Activated naive CD8-positive, alpha-beta T cell treated with anti-CD3 and anti-CD28 coated beads, Interleukin-2, amount 50 U/mL, for 24 hours (primary cell): ENCODE results near the gene SHB.
"Not testable (repeated sequence)": the region's sequence is repeated elsewhere in the genome, so short reads cannot be mapped to it uniquely, and the experiment has no call there.

Source experiments
- ATAC-seq: fragments of 150-1000 bp; cut with Tn5 transposase; one replicate; pipeline ENCODE4 v1.10.0; 2021
- DNase-seq: peaks from one replicate; pipeline ENCODE4 v3.0.0; 2021
- H3K27ac Mint-ChIP-seq: one replicate; pipeline ENCODE4 v1.8.0; 2021; ENCODE audit warnings: mild to moderate bottlenecking, mixed read lengths
- H3K27me3 Mint-ChIP-seq: one replicate; pipeline ENCODE4 v1.8.0; 2021; ENCODE audit warnings: mixed read lengths
- H3K36me3 Mint-ChIP-seq: one replicate; pipeline ENCODE4 v1.8.0; 2021; ENCODE audit warnings: low read depth, mixed read lengths
- H3K4me1 Mint-ChIP-seq: one replicate; pipeline ENCODE4 v1.8.0; 2021; ENCODE audit warnings: mixed read lengths
- H3K4me3 Mint-ChIP-seq: one replicate; pipeline ENCODE4 v1.8.0; 2021; ENCODE audit warnings: mild to moderate bottlenecking, moderate library complexity, mixed read lengths
- H3K9me3 Mint-ChIP-seq: one replicate; pipeline ENCODE4 v1.8.0; 2021; ENCODE audit warnings: mixed read lengths

SHB gene

DNA sequence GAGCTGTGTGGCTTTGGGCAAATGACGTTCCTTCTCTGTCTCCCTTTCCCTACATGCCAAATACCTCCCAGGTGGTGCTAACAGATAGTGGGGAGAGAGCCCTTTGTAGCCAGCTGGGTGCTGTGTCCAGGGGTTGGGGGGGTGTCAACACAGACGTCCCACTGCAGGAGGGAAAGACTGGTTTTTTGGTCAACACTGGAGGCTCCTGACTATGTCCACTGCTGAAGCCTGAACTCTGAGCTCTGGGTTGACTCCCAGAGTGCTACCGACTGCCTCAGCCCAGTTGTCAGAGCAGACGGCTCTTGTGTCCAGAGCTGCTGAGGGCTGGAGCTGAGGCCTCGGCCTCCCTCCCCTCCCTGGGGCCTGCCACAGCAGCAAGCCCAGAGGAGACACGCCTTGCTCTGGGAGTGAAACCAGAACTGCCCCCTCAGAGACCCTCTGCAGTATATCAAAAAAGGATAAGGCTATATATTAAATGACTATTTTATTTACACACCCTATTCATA is 150.3 kb downstream of the SHB start:
- ATAC-seq (no peak), DNase-seq (no peak)
- Mint-ChIP-seq H3K4me3 (no peak overlapping the region), H3K27me3 (no peaks in the 10 kb centered on the region), H3K4me1 (no peaks in the 10 kb centered on the region), H3K27ac (no peak overlapping the region), H3K9me3 (no peaks in the 10 kb centered on the region), H3K36me3 (no peaks in the 10 kb centered on the region)

DNA sequence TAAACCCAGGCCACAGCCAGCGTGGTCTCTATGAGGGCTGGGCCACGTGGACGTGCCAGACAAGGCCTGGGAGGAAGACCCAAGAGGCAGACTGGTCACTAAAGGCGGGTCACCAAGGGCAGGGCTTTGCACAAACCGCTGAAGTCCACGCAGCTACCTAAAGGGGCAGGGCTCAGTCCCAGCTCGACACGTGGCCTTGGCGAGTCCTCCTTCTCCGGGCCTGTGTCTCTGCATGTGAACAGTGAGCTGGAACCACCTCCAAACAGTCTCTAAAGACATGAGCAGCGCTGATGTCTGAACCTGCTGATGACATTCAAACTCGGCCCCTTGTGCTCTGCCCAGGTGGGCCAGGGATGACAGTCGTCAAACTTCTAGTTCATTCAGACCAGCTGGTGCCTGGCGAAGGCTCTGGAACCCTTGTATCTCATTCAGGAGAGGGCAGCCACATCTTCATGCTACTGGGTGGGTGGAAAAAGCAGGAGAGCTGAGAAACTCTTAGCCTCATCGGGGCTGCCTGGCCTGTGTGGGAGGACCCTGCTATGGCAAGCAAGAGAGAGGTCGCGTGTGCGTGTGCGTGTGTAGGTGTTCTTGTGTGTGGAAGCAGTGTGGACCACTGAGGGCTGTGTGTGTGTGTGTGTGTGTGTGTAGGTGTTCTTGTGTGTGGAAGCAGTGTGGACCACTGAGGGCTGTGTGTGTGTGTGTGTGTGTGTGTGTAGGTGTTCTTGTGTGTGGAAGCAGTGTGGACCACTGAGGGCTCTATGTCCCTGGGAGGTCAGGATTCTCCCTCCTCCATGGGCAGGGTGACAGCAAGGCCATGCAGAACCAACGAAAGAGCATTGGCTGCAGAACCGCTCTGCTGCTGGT is 151.0 kb downstream of the SHB start:
- ATAC-seq = no peak
- Mint-ChIP-seq H3K9me3 (no peaks in the 10 kb centered on the region), H3K36me3 (no peaks in the 10 kb centered on the region), H3K4me1 (no peaks in the 10 kb centered on the region), H3K27me3 (no peaks in the 10 kb centered on the region), H3K27ac (no peak overlapping the region), H3K4me3 (no peak overlapping the region)
- no peak for DNase-seq

DNA sequence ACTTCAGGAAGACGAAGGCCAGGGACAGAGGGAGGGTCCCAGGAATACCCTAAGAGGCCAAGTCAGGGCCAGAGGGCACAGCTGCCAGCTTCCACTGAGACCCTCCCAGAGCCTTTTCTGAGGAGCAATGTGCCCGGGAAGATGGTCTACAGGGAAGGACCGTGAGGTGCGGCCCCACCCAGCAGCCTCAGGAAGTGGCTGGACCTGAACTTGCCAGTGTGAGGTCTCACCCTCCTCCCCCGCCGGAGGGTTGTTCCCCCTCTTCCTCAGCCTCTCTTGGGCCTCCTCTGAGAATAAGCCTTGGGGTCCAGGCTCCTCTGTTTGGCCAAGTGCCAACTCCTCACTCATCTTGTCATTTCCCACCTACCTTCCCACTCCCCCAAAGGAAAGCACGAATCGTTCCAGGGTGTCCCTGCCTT is 151.7 kb downstream of the SHB start:
- Mint-ChIP-seq H3K4me1 (no peaks in the 10 kb centered on the region), H3K27me3 (no peaks in the 10 kb centered on the region), H3K27ac (no peak overlapping the region), H3K9me3 (no peaks in the 10 kb centered on the region), H3K4me3 (no peak overlapping the region), H3K36me3 (no peaks in the 10 kb centered on the region)
- ATAC-seq (no peak), DNase-seq (no peak)

DNA sequence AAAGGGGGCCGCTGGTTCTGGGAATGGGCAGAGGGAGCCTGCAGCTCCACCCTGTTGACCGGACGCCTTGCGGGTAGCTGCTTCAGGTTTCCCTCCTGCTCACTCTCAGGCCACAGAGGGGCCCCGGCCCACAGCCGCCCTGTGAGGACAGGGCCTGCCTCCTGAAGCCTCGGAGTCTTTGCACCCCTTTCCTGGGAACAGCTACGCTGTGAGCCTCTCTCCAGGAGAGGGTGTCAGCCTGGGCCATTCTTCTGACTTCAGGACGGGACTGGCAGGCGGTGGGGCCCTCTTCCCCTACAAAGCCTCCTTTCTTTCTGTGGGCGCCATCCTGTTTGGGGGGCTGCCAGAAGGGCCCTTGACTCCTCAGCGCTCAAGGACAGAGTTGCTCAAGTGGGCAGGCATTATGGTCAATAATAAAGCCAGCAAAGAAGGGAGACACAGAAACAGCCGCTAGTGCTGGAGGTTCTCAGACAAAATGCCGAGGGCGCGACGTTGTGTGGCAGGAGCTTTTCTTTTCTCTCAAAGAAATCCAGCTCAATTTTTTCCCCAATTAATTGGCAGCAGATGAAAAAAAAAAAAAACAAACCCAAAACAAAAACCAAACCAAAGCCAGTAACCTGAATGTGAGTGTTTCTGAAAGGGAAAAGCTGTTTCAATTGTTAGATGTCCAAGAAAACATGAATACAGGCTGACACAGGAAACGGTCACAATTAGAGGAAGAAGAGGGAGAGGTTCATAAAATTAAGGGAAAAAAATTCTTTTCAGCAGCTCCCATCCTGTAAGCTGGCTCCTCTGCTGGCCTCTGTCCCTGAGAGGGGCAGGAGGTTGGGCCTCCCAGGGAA is 152.3 kb downstream of the SHB start:
- ATAC-seq (no peak), DNase-seq (no peak)
- H3K4me3 Mint-ChIP-seq = no peak overlapping the region
- H3K4me1 Mint-ChIP-seq = no peaks in the 10 kb centered on the region
- H3K36me3 Mint-ChIP-seq = no peaks in the 10 kb centered on the region
- no peaks in the 10 kb centered on the region for H3K9me3 Mint-ChIP-seq
- no peaks in the 10 kb centered on the region for H3K27me3 Mint-ChIP-seq
- no peak overlapping the region for H3K27ac Mint-ChIP-seq

DNA sequence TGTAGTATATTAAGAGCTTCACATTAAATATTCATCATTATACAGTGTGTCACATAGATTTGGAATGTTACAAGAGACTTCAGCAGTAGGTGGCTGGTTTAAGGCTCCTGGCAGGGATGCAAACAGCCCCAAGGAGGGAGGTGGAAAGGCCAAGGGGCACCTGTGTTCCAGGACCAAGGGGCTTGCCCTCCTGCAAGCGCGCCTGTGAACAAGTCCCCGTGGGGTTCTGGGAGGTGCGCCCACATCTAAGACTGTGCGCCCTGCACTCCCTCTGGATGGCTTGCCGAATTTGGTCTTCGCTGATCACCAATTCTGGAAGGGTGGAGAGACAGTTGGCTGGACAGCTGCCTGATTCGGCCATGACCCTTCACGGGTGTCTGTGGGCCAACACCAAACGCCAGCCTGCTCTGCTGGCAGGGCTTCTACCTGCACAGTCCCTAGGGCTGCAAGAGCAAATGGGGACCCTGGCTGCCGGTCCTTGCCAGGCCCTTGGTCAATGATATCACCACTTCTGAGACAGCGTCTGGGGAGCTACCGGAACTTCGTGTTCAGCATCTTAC is 153.0 kb downstream of the SHB start:
- H3K4me3 Mint-ChIP-seq = no peak overlapping the region
- no peaks in the 10 kb centered on the region for H3K4me1 Mint-ChIP-seq
- H3K36me3 Mint-ChIP-seq = no peaks in the 10 kb centered on the region
- H3K27ac Mint-ChIP-seq = no peak overlapping the region
- H3K27me3 Mint-ChIP-seq = no peaks in the 10 kb centered on the region
- ATAC-seq (no peak), DNase-seq (no peak)
- H3K9me3 Mint-ChIP-seq = no peaks in the 10 kb centered on the region

DNA sequence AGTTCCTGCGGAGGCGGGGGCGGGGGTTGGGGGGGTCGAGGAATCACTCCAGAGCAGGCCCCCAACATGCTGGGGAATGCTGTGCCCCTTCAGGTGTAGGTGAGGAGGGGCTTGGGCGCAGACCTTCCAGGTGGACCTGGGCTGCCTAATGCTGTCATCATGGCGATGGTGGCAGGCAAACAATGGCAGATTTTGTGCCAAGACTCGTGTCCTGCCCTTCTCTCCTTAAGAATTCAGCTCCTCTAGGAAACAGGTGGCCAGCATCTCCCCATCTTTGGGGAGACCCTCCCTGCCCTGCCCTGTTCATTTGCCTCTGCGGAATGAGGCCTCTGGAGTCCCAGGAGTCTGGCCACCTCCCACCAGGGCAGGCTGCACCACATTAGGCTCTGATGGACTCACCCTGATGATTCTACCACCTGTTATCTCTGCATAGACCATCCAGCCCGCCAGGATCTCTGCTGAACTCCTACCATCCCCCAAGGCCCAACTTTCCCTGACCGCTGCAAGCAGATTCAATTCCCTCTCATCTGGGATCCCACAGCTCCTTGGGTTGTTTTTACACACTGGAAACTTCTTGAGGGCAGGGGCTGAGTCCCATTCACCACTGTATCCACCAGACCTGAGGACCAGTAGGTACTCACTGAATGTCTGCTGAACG is 154.2 kb downstream of the SHB start:
- Mint-ChIP-seq H3K9me3 (no peaks in the 10 kb centered on the region), H3K4me3 (no peak overlapping the region), H3K4me1 (no peaks in the 10 kb centered on the region), H3K27ac (no peak overlapping the region), H3K36me3 (no peaks in the 10 kb centered on the region), H3K27me3 (no peaks in the 10 kb centered on the region)
- DNase-seq (no peak), ATAC-seq (no peak)

DNA sequence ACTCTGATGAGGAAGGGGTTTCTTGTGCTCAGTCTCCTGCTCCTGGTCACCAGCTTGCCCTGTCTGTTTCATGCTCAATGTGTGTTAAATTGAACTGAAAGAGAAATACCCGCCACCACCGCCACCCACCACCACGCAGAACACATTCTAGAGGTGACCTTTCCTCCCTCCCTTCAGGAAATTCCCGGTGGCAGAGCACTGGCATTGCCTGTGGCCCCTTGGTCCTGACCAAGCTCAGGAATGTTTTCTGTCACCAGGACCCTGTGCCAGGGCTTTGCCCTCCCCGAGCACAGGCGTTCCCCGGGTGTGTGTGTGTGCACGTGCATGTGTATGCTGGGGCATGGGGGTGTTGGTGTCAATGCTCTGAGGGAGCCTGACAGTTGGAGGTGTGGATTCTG is 154.9 kb downstream of the SHB start:
- Mint-ChIP-seq H3K9me3 (no peaks in the 10 kb centered on the region), H3K27me3 (no peaks in the 10 kb centered on the region), H3K27ac (no peak overlapping the region), H3K36me3 (no peaks in the 10 kb centered on the region), H3K4me3 (no peak overlapping the region), H3K4me1 (no peaks in the 10 kb centered on the region)
- ATAC-seq (no peak), DNase-seq (no peak)

DNA sequence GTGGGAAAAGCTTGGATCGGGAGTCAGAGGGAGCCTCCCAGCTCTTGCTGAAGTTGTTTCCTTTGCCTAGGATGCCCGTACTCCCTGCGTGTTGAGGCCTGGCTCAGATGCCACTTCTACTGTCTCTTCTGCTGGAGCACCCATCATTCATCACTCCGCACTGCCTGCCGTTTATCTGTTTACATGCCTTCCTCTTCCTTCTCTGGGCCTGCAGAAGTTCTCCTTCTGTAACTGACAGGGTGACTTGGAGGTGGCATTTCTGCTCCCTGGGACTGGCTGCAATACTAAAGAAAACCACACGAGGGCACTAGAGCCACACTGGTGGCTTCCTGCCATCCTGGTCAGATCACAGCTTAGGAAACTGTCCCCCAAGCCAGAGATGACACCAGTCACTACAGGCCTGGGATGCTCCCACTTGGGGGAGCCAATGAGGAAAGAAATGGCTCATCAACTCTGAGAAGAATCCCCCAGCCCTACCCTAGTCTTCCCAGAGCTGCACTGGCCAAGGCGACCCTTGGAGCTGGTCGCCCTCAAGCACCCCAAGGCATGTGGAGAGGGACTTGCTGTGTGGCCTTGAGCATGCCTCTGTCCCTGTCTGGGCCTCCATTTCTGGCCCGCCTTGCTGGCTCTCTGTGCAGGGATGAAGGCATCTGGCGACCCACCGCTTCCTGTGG is 155.4 kb downstream of the SHB start:
- H3K27ac Mint-ChIP-seq = no peak overlapping the region
- H3K27me3 Mint-ChIP-seq = no peaks in the 10 kb centered on the region
- H3K9me3 Mint-ChIP-seq = no peaks in the 10 kb centered on the region
- no peaks in the 10 kb centered on the region for H3K36me3 Mint-ChIP-seq
- H3K4me3 Mint-ChIP-seq = no peak overlapping the region
- H3K4me1 Mint-ChIP-seq = no peaks in the 10 kb centered on the region
- ATAC-seq (peak; percentile 82), DNase-seq (peak; percentile 84)

DNA sequence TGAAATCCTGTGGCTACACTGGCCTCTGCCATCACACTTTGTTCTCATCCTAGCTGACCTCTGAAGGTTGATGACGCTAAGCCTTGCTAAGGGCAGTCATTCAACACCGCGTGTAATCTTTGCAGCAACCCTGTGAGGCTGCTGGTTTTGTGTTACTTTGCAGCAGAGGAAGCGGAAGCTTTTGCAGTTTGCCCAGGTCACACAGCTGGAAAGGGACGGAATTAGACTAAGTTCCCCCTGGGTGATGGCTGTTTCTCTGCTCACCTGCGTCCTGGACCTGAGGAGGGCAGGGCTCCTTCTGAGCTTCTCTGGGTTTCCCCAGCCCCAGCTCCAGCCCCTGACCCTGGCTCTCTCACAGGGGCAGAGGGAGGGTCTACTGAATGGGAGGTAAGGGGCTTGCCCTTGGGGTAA is 157.8 kb downstream of the SHB start:
- Mint-ChIP-seq H3K9me3 (no peaks in the 10 kb centered on the region), H3K27me3 (no peaks in the 10 kb centered on the region), H3K36me3 (no peaks in the 10 kb centered on the region), H3K4me3 (no peak overlapping the region), H3K4me1 (no peaks in the 10 kb centered on the region), H3K27ac (no peak overlapping the region)
- DNase-seq (no peak), ATAC-seq (no peak)

DNA sequence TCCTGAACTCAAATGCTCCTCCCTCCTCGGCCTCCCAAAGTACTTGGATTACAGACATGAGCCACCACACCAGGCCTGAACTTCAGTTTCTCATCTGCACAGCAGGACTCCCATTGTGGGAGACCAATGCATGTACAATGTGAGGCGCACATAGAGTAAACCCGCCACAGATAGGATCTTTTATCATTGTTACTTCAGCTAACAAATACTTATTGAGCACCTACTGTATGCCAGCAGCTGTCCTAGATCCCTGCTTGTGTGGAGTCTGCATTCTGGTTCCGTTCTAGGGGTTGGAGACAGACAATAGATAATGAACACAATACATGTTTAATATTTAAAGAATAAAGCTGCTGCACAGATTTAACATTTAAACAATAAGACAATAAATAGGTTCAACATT is 158.8 kb downstream of the SHB start:
- H3K9me3 Mint-ChIP-seq = no peaks in the 10 kb centered on the region
- H3K4me1 Mint-ChIP-seq = no peaks in the 10 kb centered on the region
- no peaks in the 10 kb centered on the region for H3K27me3 Mint-ChIP-seq
- no peaks in the 10 kb centered on the region for H3K36me3 Mint-ChIP-seq
- ATAC-seq = no peak
- H3K4me3 Mint-ChIP-seq = no peak overlapping the region
- no peak for DNase-seq
- no peak overlapping the region for H3K27ac Mint-ChIP-seq

DNA sequence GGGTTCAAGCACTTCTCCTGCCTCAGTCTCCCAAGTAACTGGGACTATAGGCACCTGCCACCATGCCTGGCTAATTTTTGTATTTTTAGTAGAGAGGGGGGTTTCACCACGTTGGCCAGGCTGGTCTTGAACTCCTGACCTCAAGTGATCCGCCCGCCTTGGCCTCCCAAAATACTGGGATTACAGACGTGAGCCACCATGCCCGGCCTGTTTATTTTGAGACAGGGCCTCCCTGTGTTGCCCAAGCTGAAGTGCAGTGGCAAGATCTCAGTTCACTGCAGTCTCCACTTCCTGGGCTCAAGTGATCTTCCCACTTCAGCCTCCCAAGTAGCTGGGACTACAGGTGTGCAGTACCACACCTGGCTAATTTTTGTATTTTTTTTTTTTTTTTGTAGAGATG is 159.2 kb downstream of the SHB start:
- H3K27ac Mint-ChIP-seq, H3K4me3 Mint-ChIP-seq: not testable (repeated sequence)

DNA sequence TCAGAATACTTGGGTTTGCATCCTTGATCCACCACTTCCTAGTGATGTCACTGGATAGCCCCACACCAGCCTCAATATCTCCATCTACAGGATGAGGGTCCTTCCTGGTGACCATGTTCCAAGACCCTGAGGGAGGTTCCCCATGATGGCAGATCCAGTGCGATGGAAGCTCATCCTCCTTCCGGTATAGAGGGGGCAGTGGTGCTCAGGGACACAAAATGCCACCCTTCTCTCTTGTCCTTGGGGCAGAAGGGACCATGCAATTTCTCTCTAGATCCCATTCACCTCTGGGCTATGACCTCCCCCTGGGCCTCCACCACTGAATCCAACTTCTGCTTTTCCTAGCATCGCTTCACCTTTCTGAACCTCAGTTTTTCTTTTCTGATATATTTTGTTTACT is 159.7 kb downstream of the SHB start:
- peaks cover 7% of the 10 kb centered on the region for H3K4me1 Mint-ChIP-seq
- no peak overlapping the region for H3K27ac Mint-ChIP-seq
- no peaks in the 10 kb centered on the region for H3K9me3 Mint-ChIP-seq
- no peaks in the 10 kb centered on the region for H3K27me3 Mint-ChIP-seq
- no peak for ATAC-seq
- no peak for DNase-seq
- no peak overlapping the region for H3K4me3 Mint-ChIP-seq
- no peaks in the 10 kb centered on the region for H3K36me3 Mint-ChIP-seq

More for the DNA sequence above, 159.2 kb downstream of the SHB start:
- not testable (repeated sequence) for H3K4me1 Mint-ChIP-seq, H3K9me3 Mint-ChIP-seq, DNase-seq, H3K36me3 Mint-ChIP-seq, H3K27me3 Mint-ChIP-seq, ATAC-seq

DNA sequence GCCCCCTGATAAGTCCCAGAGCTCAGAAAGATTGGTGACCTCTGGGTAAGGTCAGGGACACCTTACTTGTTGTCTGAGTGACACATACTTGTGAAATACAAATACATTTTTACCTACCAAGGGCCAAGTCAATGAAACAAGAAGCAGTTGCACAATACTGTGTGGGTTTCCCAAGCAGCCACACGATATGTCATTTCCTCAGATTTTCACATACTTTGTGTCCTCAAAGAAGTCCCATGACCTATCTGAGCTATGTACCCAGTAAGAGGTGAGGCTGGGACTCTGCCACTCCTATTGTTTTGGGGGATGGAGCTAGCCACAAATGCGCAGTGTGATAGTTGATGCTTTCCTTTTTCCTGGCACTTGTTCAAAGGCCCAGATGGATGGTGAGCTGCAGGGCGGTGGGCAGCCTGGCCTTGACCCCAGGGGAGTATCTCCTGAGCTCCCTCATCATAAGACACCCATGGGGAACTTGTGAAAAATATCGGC is 160.3 kb downstream of the SHB start:
- H3K27me3 Mint-ChIP-seq = no peaks in the 10 kb centered on the region
- no peaks in the 10 kb centered on the region for H3K36me3 Mint-ChIP-seq
- no peak for DNase-seq
- ATAC-seq = no peak
- H3K4me3 Mint-ChIP-seq = no peak overlapping the region
- no peaks in the 10 kb centered on the region for H3K9me3 Mint-ChIP-seq
- H3K4me1 Mint-ChIP-seq = peaks cover 10% of the 10 kb centered on the region
- no peak overlapping the region for H3K27ac Mint-ChIP-seq

DNA sequence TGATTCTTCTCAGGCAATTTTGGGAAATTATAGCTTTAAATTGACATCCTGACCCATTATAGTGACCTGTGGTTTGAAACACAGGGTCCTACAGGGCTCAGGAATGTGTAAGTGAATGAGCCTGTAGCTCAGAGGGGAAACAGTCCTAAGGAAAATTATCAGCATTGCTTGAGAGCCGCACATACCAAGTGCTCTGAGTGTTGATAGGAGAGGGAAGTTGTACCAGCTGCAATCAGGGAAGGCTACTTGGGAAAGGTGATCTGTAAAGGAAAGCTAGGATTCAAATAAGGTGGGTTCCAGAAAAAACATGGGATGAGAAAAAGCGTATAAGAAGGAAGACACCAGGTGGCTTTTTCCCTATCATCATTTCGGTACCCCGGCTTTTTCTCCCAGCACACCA is 160.7 kb downstream of the SHB start:
- H3K4me3 Mint-ChIP-seq = no peak overlapping the region
- no peak overlapping the region for H3K27ac Mint-ChIP-seq
- H3K27me3 Mint-ChIP-seq = no peaks in the 10 kb centered on the region
- no peaks in the 10 kb centered on the region for H3K36me3 Mint-ChIP-seq
- peaks cover 10% of the 10 kb centered on the region for H3K4me1 Mint-ChIP-seq
- no peaks in the 10 kb centered on the region for H3K9me3 Mint-ChIP-seq
- no peak for ATAC-seq
- no peak for DNase-seq
